GM12878 (cell line): ENCODE measurements around the gene HSCB. TPM values are rescaled to one million over a fixed set of nuclear protein-coding genes. Genes with fewer than 3 reads are reported as not detected.

Experiments
- ATAC-seq: fragments of 200-7000 bp; cut with Tn5 transposase; 3 replicates; pipeline ENCODE4 v1.9.1; 2020; ENCODE audit warnings: mild to moderate bottlenecking, moderate library complexity
- BruUV-seq: library from RNA; stranded (reverse); fragments of 400-500 nt; replicated peaks from 2 replicates; lab custom pipeline; 2021; lab: Mats Ljungman, UMichigan
- CTCF ChIA-PET: fragments of 300-600 bp; sonication (Branson Sonifier 250); formaldehyde crosslinking; extraction: SDS; loops from one replicate; lab custom pipeline; 2021; ENCODE audit warnings: inconsistent platforms; lab: Yijun Ruan, JAX
- POLR2A ChIA-PET: fragments of 350-600 bp; formaldehyde crosslinking; extraction: SDS; loops from one replicate; lab custom pipeline; 2021; ENCODE audit warnings: inconsistent platforms; lab: Charles Lee
- RAD21 ChIA-PET: fragments of 300-600 bp; sonication (Branson Sonifier 250); formaldehyde crosslinking; loops from one replicate; lab custom pipeline; 2023; ENCODE audit warnings: antibody characterized with exemption; ENCODE audit not compliant: unreplicated experiment; lab: Charles Lee
- SMC1A ChIA-PET: fragments of 300-600 bp; sonication (Branson Sonifier 250); formaldehyde crosslinking; loops from one replicate; lab custom pipeline; 2023; ENCODE audit not compliant: unreplicated experiment, uncharacterized antibody; lab: Charles Lee
- DNase-seq: peaks from one replicate; pipeline ENCODE4 v3.0.0-alpha.2; 2011; ENCODE audit warnings: low read depth, low spot score
- FAIRE-seq: peaks from 3 replicates; lab custom pipeline; 2011; peaks lifted over from hg19 to GRCh38; lab: Jason Lieb, UNC
- H2AFZ ChIP-seq: 2 replicates; pipeline ENCODE4 v1.6.0; 2011; ENCODE audit warnings: low read depth, low read length, control low read depth; ENCODE audit not compliant: control insufficient read depth
- H3K27ac ChIP-seq: 2 replicates; pipeline ENCODE4 v1.5.1; 2011; ENCODE audit warnings: control low read depth; ENCODE audit not compliant: control insufficient read depth, insufficient read depth
- H3K27me3 ChIP-seq, 2 experiments: replicated peaks in 1 of 2; 2 replicates each; pipeline versions ENCODE4 v1.6.0 to v1.6.1; 2011; ENCODE audit warnings: low read length in 1 of 2; ENCODE audit not compliant: control insufficient read depth in 2 of 2, insufficient read depth in 2 of 2
- H3K36me3 ChIP-seq, 2 experiments: 2 replicates each; pipeline ENCODE4 v1.5.1; 2011; ENCODE audit warnings: low read length in 1 of 2; ENCODE audit not compliant: control insufficient read depth in 2 of 2, insufficient read depth in 2 of 2
- H3K4me1 ChIP-seq: 2 replicates; pipeline ENCODE4 v1.6.1; 2011; ENCODE audit warnings: mild to moderate bottlenecking, low read length, moderate library complexity, mixed read lengths; ENCODE audit not compliant: control insufficient read depth, insufficient read depth
- H3K4me2 ChIP-seq: 2 replicates; pipeline ENCODE4 v1.6.0; 2011; ENCODE audit warnings: control low read depth; ENCODE audit not compliant: control insufficient read depth, insufficient read depth
- H3K4me3 ChIP-seq: fragments of 200-600 bp; sonication (generic); 2 replicates; pipeline ENCODE4 v1.5.1; 2016
- H3K79me2 ChIP-seq: 2 replicates; pipeline ENCODE4 v1.6.0; 2011; ENCODE audit warnings: low read length; ENCODE audit not compliant: control insufficient read depth, insufficient read depth
- H3K9ac ChIP-seq: 2 replicates; pipeline ENCODE4 v1.8.0; 2011; ENCODE audit warnings: low read length, control low read depth, mixed read lengths; ENCODE audit not compliant: control insufficient read depth, insufficient read depth
- H3K9me3 ChIP-seq: replicated peaks from 3 replicates; pipeline ENCODE4 v1.5.1; 2011; ENCODE audit warnings: mild to moderate bottlenecking, low read length; ENCODE audit not compliant: control insufficient read depth, insufficient read depth
- H4K20me1 ChIP-seq: 2 replicates; pipeline ENCODE4 v1.6.0; 2011; ENCODE audit not compliant: control insufficient read depth, insufficient read depth
- EED ChIP-seq: sonication (generic); IDR thresholded peaks from 2 replicates; pipeline ENCODE4 v1.6.1; 2016; ENCODE audit warnings: antibody characterized with exemption, low read depth
- HDAC2 ChIP-seq: fragments of 200-600 bp; sonication (generic); IDR thresholded peaks from 2 replicates; pipeline ENCODE4 v1.6.1; 2017
- IKZF1 ChIP-seq: fragments of 450-650 bp; conservative IDR thresholded peaks from 2 replicates; pipeline ENCODE4 v1.6.1; 2017; ENCODE audit warnings: antibody characterized with exemption, mild to moderate bottlenecking
- MXI1 ChIP-seq: fragments of 150-350 bp; IDR thresholded peaks from 2 replicates; pipeline ENCODE4 v1.6.1; 2011; ENCODE audit warnings: low read depth, mild to moderate bottlenecking, inconsistent platforms, low read length, improper control_type of control experiment
- MYB ChIP-seq: fragments of 150-350 bp; IDR thresholded peaks from 2 replicates; pipeline ENCODE4 v1.6.1; 2014; ENCODE audit warnings: mild to moderate bottlenecking, low read depth, low read length, borderline replicate concordance
- NFYA ChIP-seq: IDR thresholded peaks from 2 replicates; pipeline ENCODE4 v1.6.1; 2011; ENCODE audit warnings: low read depth, mild to moderate bottlenecking, low read length, improper control_type of control experiment, borderline replicate concordance
- NRF1 ChIP-seq: conservative IDR thresholded peaks from 2 replicates; pipeline ENCODE4 v1.6.1; 2011; ENCODE audit warnings: mild to moderate bottlenecking, low read depth, low read length, improper control_type of control experiment
- PML ChIP-seq: IDR thresholded peaks from 2 replicates; pipeline ENCODE4 v1.6.1; 2012; ENCODE audit warnings: low read length, inconsistent platforms
- TAF1 ChIP-seq: IDR thresholded peaks from 2 replicates; pipeline ENCODE4 v1.6.1; 2011; ENCODE audit warnings: mild to moderate bottlenecking, low read depth, low read length, borderline replicate concordance
- ZNF622 ChIP-seq: fragments of 450-650 bp; IDR thresholded peaks from 2 replicates; pipeline ENCODE4 v1.6.1; 2017; ENCODE audit warnings: mild to moderate bottlenecking, inconsistent platforms
- ZZZ3 ChIP-seq: IDR thresholded peaks from 2 replicates; pipeline ENCODE4 v1.6.1; 2011; ENCODE audit warnings: low read depth; ENCODE audit not compliant: control insufficient read depth, insufficient read length
- WGBS: methylation state at CpG from one replicate; pipeline ENCODE4 v1.1.6; 2016; ENCODE audit warnings: low lambda C conversion rate; ENCODE audit not compliant: insufficient replicate concordance, insufficient coverage; ENCODE audit errors: missing lambda C conversion rate; 5-methylcytosine and 5-hydroxymethylcytosine counted together
- in situ Hi-C: fragments of 300-500 bp; cut with MboI; formaldehyde crosslinking; loops from 9 replicates; pipeline ENCODE4 v1.14.3; 2018; ENCODE audit warnings: mixed read lengths
- intact Hi-C: fragments of 100-400 bp; cut with micrococcal nuclease; formaldehyde crosslinking; loops from one replicate; pipeline ENCODE4 v1.14.2; 2022; ENCODE audit not compliant: unreplicated experiment
- polyA plus RNA-seq, 11 experiments: library from polyadenylated mRNA; depleted of rRNA in 4 of 11; unstranded in 6 of 11; stranded (reverse) in 5 of 11; fragments of >200 nt; fragmentation: Nextera tagmentation in 4 of 11; fragmentation: Illumina TruSeq in 1 of 11; extraction: Ambion mirVana in 4 of 11; extraction: Trizol in 1 of 11; gene quantifications; 1 replicate in 1 of 11; 2 replicates in 10 of 11; pipeline versions ENCODE4 v1.2.1 to v1.2.3, GENCODE V29; 2011 to 2016; ENCODE audit warnings: inconsistent platforms in 2 of 11, missing spikeins in 2 of 11, low read depth in 1 of 11
- total RNA-seq, 4 experiments: library from RNA; depleted of rRNA in 3 of 4; stranded (reverse); fragments of >200 nt in 3 of 4; fragmentation: Illumina TruSeq in 1 of 4; extraction: Trizol in 1 of 4; gene quantifications; 2 replicates each; pipeline versions ENCODE4 v1.2.1 to v1.2.3, GENCODE V29; 2013 to 2021
- TF ChIP-seq, protein P1 (sequence below): IDR thresholded peaks from 2 replicates; pipeline ENCODE4 v1.6.1; 2011; ENCODE audit warnings: mild to moderate bottlenecking, low read depth, low read length, moderate library complexity; ENCODE audit not compliant: insufficient replicate concordance
- TF ChIP-seq, protein P2 (sequence below): IDR thresholded peaks from 2 replicates; pipeline ENCODE4 v1.6.1; 2012; ENCODE audit warnings: low read depth, low read length, improper control_type of control experiment
- TF ChIP-seq, protein P3 (sequence below): fragments of 450-650 bp; IDR thresholded peaks from 2 replicates; pipeline ENCODE4 v1.6.1; 2017; ENCODE audit warnings: low read depth, mild to moderate bottlenecking, moderate library complexity

HSCB gene
- total and polyA plus RNA-seq, 10 of the 15 experiments (the other 5 are each of a cell fraction or from before 2014, with no cell fraction given): 10.6 to 28.4 (median 20.8) TPM

DNA sequence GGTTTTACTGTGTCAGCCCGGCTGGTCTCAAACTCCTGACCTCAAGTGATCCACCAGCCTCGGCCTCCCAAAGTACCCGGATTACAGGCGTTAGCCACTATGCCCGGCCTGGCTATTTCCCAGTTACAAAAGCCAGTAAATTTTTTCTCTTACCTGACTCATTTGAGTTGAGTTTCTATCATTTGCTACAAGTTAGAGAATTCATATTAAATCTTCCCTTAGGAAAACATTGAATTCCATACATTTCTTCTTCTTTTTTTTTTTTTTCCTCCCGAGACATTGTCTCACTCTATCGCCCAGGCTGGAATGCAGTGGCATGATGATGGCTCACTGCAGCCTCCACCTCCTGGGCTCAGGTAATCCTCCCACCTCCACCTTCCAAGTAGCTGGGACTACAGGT lies 26.2 kb upstream of the HSCB start:
- no peak for FAIRE-seq
- TF ChIP-seq, protein P1, sequence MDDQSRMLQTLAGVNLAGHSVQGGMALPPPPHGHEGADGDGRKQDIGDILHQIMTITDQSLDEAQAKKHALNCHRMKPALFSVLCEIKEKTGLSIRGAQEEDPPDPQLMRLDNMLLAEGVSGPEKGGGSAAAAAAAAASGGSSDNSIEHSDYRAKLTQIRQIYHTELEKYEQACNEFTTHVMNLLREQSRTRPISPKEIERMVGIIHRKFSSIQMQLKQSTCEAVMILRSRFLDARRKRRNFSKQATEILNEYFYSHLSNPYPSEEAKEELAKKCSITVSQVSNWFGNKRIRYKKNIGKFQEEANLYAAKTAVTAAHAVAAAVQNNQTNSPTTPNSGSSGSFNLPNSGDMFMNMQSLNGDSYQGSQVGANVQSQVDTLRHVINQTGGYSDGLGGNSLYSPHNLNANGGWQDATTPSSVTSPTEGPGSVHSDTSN: no peak
- TF ChIP-seq ZNF622 (no peak), ZZZ3 (no peak), EED (no peak), TAF1 (no peak), MXI1 (no peak), HDAC2 (no peak), PML (no peak), MYB (no peak), NFYA (no peak), NRF1 (no peak), IKZF1 (no peak)
- TF ChIP-seq, protein P2, sequence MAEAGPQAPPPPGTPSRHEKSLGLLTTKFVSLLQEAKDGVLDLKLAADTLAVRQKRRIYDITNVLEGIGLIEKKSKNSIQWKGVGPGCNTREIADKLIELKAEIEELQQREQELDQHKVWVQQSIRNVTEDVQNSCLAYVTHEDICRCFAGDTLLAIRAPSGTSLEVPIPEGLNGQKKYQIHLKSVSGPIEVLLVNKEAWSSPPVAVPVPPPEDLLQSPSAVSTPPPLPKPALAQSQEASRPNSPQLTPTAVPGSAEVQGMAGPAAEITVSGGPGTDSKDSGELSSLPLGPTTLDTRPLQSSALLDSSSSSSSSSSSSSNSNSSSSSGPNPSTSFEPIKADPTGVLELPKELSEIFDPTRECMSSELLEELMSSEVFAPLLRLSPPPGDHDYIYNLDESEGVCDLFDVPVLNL: no peak
- TF ChIP-seq, protein P3, sequence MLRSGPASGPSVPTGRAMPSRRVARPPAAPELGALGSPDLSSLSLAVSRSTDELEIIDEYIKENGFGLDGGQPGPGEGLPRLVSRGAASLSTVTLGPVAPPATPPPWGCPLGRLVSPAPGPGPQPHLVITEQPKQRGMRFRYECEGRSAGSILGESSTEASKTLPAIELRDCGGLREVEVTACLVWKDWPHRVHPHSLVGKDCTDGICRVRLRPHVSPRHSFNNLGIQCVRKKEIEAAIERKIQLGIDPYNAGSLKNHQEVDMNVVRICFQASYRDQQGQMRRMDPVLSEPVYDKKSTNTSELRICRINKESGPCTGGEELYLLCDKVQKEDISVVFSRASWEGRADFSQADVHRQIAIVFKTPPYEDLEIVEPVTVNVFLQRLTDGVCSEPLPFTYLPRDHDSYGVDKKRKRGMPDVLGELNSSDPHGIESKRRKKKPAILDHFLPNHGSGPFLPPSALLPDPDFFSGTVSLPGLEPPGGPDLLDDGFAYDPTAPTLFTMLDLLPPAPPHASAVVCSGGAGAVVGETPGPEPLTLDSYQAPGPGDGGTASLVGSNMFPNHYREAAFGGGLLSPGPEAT: no peak
- SMC1A ChIA-PET: interaction anchor here (1.0 kb wide), 1 partner anchor 115 kb away, joined by 3 read pairs; no protein-coding TSS in a partner anchor
- no peak overlapping the region for H3K9ac ChIP-seq
- no peak overlapping the region for H3K4me2 ChIP-seq
- RAD21 ChIA-PET: interaction anchor here (1.8 kb wide), 1 partner anchor 113 kb away, joined by 5 read pairs; no protein-coding TSS in a partner anchor
- POLR2A ChIA-PET: no interaction called here
- intact Hi-C loops: no loop called here
- H3K4me1 ChIP-seq: no peaks in the 10 kb centered on the region
- no peaks in the 10 kb centered on the region for H3K27me3 ChIP-seq
- no TSS peak for BruUV-seq
- DNase-seq: no peak
- no peaks in the 10 kb centered on the region for H3K79me2 ChIP-seq
- WGBS: 98% methylated on average over 5 of the region's 7 CpGs
- in situ Hi-C loops: no loop called here
- CTCF ChIA-PET: interaction anchor here (0.8 to 1.7 kb wide), 3 partner anchors 10 to 325 kb away, joined by 3 to 5 read pairs (median 5); no protein-coding TSS in a partner anchor
- no peak overlapping the region for H3K4me3 ChIP-seq
- no peak overlapping the region for H3K27ac ChIP-seq
- ATAC-seq: no peak
- H3K9me3 ChIP-seq: no peaks in the 10 kb centered on the region
- peaks cover 0 to 1% of the 10 kb centered on the region in 2 experiments; a peak in 3 of 4 replicates for H3K36me3 ChIP-seq
- H4K20me1 ChIP-seq: no peaks in the 10 kb centered on the region
- no peak overlapping the region for H2AFZ ChIP-seq
